Amniotic stem cell (primary cell): ENCODE data around the gene AGPAT3.

Experiments
- DNase-seq: peaks from one replicate; lab custom pipeline; 2025; lab: John Stamatoyannopoulos, UW

AGPAT3 gene

DNA sequence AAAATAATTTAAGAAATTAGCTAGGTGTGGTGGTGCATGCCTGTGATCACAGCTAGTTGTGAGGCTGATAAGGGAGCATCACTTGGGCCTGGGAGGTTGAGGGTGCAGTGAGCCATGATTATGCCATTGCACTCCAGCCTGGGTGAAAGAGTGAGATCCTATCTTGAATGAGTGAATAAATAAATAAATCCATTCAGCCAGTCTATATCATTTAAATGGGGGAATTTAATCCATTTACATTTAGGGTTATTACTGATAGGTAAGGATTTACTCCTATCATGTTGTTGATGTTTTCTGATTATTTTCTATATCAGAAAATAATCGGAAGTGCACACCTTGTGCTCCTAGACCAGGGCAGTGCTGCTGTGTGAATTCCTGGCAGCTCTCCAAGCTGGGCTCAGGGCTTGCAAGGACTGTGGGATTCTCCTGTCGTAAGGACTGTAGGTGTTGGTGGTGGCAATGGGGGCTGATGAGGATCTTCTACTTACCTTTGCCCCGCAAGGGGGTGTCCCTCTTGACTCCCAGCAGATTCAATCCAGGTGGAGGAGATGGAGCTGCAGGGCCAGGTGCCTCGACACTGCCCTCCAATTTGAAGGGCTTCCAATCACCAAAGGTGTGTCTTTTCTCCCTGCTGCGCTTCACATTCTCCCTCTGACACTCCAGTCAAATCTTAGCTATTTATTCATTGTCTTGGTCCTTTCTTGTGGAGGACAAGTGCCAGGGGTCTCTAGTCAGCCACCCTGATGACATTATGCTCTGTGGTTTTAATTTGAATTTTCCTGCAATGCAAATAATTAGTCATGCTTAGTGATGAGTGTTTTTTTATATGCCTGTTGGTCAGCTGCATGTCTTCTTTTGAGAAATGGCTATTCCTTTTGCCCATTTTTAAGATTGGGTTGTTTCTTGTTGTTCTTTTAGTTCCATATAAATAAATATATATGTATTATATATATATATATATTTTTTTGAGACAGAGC lies 133.0 kb downstream of the AGPAT3 start:
- DNase-seq: no peak

DNA sequence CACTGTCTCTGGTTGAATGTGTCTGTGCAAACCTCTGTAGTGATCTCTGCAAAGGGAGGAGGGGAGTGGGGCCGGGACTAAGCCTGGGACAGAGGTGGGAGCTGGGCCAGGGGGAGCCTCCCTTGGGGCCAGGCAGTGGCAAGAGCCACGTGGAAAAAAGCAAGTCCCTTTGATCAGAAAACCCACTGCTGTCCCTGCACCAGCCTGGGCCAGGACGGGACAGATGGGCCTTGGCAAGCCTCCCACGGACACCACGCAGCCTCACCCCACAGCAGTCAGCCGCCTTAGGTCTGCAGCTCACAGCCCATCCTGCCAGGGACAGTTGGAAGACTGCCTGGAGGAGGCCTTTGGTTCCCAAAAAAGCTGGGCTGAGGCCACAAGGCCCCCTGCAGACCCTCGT lies 135.3 kb downstream of the AGPAT3 start:
- no peak for DNase-seq

DNA sequence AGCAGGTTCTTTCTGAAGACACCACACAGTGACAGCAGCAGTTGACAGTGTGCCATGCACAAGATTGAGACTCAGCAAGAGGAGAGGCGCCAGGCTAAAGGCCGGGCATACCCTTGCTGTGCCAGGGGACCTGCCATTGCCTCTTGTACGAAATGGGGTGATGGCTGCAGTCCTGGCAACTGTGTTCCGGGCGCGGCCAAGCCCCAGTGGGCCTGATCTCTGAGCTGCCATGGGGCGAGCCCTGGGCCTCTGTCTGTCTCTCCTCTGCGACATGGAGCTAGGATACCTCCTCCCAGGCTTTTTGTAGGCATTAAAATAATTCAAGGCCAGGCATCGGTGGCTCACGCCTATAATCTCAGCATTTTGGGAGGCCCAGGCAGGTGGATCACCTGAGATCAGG lies 137.5 kb downstream of the AGPAT3 start:
- DNase-seq: no peak

DNA sequence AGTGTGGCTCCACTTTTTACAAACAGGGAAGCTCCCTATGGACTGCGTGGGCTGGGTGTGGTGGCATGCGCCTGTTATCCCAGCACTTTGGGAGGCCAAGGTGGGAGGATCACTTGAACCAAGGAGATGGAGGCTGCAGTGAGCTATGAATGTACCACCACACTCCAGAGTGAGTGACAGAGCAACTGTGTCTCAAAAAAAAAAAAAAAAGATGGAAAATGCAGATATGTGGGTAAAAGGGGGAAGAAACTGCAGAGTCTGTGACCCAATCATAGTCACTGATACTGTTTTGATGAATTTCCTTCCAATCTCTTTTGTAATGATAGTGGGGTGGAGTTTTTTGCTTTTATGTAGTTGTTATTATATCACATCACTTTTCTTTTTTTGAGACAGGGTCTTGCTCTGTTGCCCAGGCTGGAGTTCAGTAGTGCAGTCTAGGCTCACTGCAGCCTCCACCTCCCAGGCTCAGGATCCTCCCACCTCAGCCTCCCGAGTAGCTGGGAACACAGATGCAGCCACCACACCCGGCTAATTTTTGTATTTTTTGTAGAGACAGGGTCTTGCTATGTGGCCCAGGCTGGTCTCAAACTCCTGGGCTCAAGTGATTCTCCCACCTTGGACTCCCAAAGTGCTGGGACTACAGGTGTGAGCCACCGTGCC lies 138.4 kb downstream of the AGPAT3 start:
- no peak for DNase-seq

DNA sequence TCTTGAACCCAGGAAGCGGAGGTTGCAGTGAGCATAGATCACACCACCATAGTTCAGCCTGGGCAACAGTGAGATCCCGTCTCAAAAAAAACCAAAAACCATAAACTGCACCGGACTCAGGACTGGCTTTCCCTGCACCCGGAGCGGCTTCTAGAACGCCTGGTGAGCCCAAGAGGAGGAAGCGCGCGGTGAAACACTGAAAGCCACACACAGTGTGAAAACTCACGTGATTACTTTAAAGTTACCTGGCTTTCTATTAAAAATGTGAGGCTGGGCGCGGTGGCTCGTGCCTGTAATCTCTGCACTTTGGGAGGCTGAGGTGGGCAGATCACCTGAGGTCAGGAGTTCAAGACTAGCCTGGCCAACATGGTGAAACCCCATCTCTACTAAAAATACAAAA lies 140.0 kb downstream of the AGPAT3 start:
- no peak for DNase-seq

DNA sequence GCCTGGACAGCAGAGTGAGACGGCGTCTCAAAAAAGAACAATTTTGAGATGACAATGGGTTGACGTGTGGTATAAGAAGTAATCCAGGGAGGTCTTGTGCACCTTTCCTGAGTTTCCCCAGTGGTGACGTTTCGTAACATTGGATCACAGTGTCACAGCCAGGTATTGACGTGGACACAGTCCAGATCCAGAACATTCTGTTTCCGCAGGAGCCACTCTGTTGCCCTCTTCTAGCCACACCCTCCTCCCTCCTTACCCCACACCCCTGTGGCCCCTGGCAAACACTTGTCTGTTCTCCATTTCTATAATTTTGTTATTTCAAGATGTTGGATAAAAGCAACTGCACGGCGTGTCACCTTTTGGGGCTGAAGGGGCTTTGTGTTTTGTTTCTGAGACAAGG lies 140.6 kb downstream of the AGPAT3 start:
- DNase-seq: no peak

DNA sequence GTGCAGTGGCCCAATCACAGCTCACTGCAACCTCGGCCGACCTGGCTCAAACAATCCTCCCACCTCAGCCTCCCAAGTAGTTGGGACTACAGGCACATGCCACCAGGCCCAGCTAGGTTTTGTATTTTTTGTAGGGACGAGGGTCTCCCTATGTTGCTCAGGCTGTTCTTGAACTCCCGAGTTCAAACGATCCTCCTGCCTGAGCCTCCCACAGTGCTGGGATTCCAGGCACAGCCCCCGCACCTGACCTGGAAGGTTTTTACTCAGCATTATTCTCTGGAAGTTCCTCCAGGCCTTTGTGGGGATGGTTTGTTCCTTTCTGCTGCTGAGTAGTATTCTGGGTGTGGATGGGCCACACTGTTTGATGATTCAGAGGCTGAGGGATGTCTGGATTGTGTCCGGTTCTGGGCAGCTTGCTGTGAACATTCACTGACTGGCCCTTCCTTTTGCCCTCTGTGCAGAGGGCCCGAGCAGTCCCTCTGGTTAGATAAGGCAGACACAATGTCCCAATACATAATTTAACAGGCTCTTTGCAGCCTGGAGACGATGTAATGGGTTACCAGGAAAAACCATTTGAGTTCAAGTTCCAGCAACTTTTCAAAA lies 141.1 kb downstream of the AGPAT3 start:
- DNase-seq: peak; percentile 61

DNA sequence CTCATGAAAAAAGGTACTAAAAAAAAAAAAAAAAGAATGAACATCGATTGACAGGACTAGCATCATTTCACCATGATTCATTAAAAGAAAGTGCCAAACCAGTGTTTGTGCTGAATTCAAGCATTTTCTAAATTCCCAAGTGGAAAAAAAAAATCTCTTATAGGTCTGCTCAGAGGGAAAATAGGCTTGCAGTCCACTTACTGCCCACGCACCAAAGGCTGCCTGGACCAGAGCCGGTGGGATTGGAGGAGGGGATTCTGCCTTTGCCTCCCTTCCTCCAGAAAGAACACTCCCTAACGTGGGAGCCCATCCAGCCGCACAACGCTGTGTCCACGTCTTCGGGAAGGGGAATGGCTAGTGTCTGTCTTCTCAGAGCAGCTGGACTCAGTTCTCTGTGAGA lies 141.6 kb downstream of the AGPAT3 start:
- DNase-seq: no peak

DNA sequence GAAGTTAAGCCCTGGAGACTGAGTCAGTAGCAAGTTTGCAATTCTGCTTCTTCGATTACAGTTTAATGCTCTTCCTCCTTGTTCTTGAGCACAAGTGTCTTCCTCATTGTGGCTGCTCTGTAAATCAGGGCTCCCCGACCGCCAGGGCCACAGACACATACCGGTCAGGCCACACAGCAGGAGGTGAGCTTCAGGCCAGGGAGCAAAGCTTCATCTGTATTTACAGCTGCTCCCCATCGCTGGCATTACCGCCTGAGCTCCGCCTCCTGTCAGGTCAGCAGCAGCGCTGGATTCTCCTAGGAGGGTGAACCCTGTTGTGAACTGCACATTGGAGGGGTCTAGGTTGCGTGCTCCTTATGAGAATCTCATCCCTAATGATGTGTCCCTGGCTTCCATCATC lies 145.4 kb downstream of the AGPAT3 start:
- no peak for DNase-seq

DNA sequence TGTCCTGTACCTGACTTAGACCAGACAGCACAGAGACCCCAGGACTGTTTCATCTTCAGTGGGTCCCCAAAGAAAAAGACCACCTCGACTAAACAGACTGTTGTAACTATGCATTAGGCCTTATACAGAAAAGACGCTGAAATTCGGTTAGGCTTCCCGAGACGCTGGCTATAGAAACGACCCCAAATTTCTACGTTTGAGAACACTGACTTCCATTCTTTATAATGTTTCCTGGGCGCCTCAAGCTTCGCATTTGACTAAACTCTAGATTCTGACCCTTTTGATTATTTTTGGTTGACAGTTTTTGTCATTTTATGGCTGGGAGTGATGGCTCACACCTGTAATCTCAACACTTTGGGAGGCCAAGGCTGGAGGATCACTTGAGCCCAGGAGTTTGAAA lies 146.1 kb downstream of the AGPAT3 start:
- no peak for DNase-seq

DNA sequence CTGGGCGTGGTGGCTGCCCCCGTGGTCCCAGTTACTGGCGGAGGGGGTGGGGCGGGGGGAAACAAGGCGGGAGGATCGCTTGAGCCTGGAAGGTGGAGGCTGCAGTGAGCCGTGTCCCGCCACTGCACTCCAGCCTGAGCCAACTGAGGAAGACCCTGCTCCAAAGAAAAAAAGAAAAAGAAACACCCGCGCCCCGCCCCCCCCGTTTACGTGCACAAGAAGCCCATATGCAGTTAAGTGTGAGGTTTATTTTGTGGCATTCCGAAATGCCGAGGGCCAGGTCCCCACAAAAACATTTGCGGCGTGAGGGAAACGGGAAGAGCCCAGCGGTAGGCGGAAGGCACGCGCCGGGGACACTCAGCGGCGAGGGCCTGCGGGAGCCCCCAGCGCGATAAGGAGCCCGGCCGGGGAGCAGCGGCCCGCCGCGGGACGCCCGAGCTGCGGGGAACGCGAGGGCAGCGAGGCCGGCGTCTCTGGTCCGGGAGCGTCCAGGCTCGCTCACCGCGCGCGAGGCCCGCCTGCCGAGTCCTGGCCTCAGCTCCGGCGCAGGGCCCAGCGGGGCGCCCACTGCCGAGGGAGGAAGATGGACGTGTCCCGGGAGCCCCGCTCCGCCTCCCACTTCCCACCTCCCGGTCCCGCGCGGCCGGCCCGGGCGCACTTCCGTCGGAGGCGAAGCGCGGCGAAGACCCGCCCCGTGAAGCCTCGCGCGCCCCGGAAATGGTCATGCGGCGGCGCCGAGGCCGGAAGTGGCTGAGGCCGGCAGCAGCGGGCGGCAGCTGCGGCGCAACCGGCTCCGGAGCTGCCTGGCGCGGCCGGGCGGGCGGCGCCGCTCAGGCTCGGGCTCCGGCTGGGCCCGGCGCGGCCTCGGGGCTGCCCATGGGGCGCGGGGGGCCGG lies 146.8 kb downstream of the AGPAT3 start, which contains the start of gene TRAPPC10:
TRAPPC10 (plus strand) TSS at position 731 of the 895 bp plus-strand sequence. CDS start 185 bp downstream, outside the sequence.
- DNase-seq: peak; percentile 89

DNA sequence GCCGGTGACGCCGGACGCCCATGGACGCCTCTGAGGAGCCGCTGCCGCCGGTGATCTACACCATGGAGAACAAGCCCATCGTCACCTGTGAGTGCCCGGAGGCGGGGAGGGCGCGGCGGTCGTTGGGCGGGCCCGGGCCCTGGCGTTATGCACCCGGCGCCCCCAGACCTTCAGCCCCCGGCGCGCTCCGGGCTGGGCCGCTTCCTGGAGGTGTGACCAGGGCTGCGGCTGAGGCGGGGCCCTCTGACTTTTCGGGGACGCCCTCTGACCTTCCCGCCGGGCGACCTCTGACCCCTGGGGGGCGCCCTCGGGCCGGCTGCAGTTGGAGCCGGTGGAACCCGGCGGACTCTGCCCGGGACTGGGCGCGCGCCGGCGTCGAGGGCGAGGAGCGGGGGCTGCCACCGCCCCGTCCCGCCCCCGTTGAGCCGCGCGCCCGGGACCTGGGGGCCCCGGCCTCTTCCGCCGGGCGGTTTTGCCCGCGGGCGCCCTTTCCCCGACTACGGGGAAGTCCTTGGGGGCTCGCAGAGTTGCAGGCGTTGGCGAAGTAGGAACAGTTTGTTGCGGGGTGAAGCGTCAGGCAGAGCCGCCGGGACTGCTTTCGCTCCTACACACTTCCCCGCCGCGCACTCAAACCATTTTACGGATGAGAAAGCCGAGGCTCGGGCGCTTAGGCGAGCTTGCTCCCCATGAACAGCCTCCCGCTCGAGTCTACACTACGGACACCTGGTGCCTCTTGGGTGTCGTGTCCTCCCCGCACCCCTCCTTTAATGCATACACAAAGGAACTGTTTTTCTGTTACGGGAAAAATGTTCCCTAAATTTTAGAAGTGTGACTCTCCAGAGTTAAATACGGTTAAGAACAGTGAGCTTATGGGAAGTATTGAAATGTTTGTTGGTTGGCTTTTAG lies 147.7 kb downstream of the AGPAT3 start:
- DNase-seq: no peak

DNA sequence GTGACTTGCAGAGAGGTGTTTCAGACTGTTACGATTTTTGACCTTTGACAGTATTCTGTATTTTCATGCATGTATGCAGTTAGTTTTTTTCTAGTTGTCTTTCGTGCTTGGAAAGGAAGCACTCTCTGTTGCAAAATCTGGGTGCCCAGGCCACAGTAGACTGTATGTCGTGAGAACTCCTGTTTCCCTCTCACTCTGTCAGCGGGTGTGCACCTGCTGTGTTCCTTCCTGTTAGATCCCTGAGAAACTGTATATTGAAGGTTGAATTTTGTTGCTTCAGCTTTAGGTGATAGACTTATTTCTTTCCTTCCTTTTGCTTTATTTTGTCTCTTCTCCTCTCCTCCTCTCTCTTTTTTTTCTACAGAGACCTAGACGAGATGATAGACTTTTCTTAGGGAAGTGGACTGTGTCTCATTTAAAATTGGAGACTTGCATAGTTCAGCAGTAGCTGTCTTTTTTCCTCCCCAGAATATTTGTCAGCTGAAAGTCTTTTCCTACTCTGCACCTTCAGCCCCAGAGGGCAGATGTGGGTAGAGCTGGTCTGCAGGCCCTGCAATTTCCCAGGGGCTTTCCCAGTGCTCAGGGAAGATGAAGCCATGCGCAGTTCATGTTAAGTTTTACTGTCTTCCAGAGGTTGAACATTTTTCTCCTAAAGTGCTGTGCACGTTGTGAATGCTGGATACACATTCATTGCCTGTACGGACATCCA lies 148.5 kb downstream of the AGPAT3 start:
- no peak for DNase-seq

DNA sequence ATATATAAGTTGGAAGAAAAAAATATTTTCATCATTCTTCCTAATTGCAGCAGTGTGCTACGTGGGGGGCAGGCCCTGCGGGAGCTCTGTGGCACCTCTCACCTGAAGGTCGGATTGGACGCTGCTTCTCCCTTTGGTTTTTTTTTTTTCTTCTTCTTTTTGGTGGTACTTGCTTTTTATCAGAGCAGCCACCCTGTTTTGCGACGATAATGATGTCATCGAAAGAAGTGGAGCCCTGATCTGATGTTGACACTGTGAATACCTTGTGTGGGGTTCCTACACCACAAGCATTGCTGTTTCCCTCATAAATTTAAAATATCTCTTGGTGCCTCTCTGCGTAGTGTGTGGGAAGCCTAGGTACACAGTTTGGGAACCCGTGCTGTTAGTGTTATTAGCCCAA lies 152.6 kb downstream of the AGPAT3 start:
- DNase-seq: no peak

DNA sequence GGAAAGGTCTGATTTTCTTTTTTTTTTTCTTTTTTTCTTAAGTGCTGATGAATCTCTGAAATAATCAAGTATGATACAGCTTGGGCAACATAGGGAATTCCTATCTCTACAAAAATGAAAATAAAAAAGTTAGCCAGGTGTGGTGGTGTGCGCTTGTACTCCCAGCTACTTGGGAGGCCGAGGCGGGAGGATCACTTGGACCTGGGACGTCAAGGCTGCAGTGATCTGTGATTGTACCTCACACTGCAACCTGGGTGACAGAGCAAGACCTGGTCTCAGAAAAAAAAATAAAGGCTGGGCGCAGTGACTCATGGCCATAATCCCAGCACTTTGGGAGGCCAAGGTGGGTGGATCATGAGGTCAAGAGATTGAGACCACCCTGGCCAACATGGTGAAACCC lies 153.1 kb downstream of the AGPAT3 start:
- no peak for DNase-seq

DNA sequence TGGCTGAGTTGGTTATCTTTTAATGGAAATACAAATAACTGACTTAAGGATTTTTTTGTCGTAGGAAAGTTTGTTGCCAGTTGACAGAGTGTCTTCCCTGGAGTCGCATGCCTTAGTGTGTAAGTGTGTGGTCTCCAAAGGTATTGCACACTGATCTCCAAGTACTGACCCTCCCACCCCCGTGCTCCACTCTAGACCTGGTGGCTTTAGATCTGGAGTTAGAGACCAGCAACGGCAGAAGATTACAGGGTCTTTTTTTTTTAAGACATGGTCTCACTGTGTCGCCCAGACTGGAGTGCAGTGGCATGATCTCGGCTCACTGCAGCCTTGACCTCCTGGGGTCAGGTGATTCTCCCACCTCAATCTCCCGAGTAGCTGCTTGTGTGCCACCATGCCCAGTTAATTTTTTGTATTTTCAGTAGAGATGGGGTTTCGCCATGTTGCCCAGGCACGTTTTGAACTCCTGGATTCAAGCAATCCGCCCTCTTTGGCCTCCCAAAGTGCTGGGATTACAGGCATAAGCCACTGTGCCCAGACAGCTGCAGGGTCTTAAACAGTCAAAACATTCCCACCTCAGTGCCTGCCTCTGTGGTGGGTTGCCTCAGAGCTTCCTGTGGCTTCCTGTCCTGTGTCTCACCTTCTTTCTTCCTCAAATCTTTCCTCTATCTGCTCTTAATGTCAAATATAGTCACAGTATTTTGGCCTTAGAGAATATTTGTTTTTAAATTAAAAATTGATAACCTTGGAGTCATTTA lies 154.0 kb downstream of the AGPAT3 start:
- DNase-seq: no peak

DNA sequence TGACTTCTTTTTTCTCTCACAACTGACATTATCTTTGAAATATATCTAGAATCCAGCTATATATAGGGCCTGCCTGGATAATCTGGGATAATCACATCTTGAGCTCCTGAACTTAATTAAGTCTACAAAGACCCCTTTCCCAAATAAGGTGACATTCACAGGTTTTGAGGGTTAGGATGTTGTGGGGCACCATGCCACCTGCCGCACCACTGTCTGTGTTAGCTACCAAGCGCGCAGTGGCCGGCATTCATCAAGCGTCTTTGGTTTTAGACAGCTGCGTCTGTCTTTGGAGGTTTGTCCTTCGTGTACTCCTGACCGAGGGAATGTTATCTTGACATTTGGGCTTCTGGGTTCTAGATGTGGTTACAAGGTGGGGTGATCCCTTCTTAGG lies 154.5 kb downstream of the AGPAT3 start:
- DNase-seq: no peak

DNA sequence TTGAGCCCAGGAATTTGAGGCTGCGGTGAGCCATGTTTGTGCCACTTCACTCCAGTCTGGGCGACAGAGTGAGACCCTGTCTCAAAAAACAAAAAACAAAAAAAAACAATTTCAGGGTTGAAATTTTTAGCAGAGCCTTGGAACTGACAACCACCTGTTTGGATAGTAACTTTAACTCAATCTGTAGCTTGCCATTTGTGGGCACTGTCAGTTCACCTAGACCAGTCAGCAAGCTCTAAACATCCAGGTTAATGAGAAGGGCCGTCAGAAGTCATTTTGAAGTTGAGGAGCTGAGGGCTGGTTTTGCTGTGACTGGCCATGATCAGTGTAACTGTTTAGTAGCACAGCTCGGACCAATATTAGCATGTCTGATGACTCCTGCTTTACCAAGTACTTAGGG lies 155.5 kb downstream of the AGPAT3 start:
- DNase-seq: no peak

DNA sequence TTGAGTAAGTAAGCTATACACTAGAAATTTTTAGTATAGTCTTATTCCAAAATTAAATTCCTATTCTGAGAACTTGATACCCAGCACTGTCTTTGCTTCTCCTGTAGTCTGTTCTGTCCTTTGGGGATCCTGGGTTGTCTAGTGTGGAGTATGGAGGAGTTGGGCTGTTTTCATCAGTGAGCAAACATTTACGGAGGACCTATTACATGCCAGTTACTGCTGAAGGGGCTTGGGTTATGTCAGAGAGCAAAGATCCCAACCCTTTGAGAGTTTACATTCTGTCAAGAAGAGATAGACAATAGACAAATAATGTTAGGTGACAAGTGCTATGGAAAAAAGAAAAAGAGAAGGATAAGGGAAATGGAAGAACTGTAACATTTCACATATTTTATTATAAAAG lies 156.0 kb downstream of the AGPAT3 start:
- no peak for DNase-seq
